Nephron (organoid): ENCODE results near the gene OPRM1.
A peak's percentile ranks its signal among the peaks of the same experiment; 100 is the strongest.

ENCODE experiments used
- H3K27ac Mint-ChIP-seq, 3 experiments: 2 replicates each; pipeline ENCODE4 v1.8.0; 2020; ENCODE audit warnings: mixed read lengths in 3 of 3, mild to moderate bottlenecking in 2 of 3, moderate library complexity in 1 of 3
- H3K27me3 Mint-ChIP-seq: 2 replicates; pipeline ENCODE4 v1.8.0; 2021; ENCODE audit warnings: low read depth, mild to moderate bottlenecking, moderate library complexity, mixed read lengths
- H3K36me3 Mint-ChIP-seq: 2 replicates; pipeline ENCODE4 v1.8.0; 2020; ENCODE audit warnings: low read depth, mixed read lengths
- H3K4me1 Mint-ChIP-seq: 2 replicates; pipeline ENCODE4 v1.8.0; 2020; ENCODE audit warnings: mixed read lengths
- H3K4me3 Mint-ChIP-seq, 3 experiments: 2 replicates each; pipeline ENCODE4 v1.8.0; 2020; ENCODE audit warnings: mild to moderate bottlenecking in 3 of 3, mixed read lengths in 3 of 3, moderate library complexity in 2 of 3
- H3K9me3 Mint-ChIP-seq: 2 replicates; pipeline ENCODE4 v1.8.0; 2020; ENCODE audit warnings: mixed read lengths
- CTCF ChIP-seq, 3 experiments: fragments of 200-600 bp; sonication (generic); IDR thresholded peaks; one replicate each; pipeline ENCODE4 v1.5.0; 2021; ENCODE audit warnings: antibody characterized with exemption in 3 of 3; ENCODE audit not compliant: unreplicated experiment in 3 of 3

The OPRM1 gene

GRCh38 chr6:154134471-154135147 is 95.6 kb downstream of the OPRM1 start:
- TF ChIP-seq CTCF (IDR thresholded peaks at IDR 0.05; ENCODE audit: unreplicated experiment in 3 of 3) = no peak
- Mint-ChIP-seq H3K27ac (no peak overlapping the region), H3K36me3 (no peaks in the 10 kb centered on the region), H3K4me1 (no peaks in the 10 kb centered on the region), H3K27me3 (peaks cover 4% of the 10 kb centered on the region), H3K9me3 (no peaks in the 10 kb centered on the region), H3K4me3 (no peak overlapping the region)

- H3K4me1 Mint-ChIP-seq = no peaks in the 10 kb centered on the region
- H3K27ac Mint-ChIP-seq = no peak overlapping the region
- no peaks in the 10 kb centered on the region for H3K9me3 Mint-ChIP-seq
- no peak for TF ChIP-seq CTCF (IDR thresholded peaks at IDR 0.05; ENCODE audit: unreplicated experiment in 3 of 3)
- no peaks in the 10 kb centered on the region for H3K36me3 Mint-ChIP-seq
- H3K4me3 Mint-ChIP-seq = no peak overlapping the region
- peaks cover 4% of the 10 kb centered on the region for H3K27me3 Mint-ChIP-seq
Observed at GRCh38 chr6:154138793-154139192, 99.8 kb downstream of the OPRM1 start.

- H3K4me3 Mint-ChIP-seq = no peak overlapping the region
- H3K27ac Mint-ChIP-seq = no peak overlapping the region
- no peaks in the 10 kb centered on the region for H3K4me1 Mint-ChIP-seq
- peaks cover 4% of the 10 kb centered on the region for H3K27me3 Mint-ChIP-seq
- H3K36me3 Mint-ChIP-seq = no peaks in the 10 kb centered on the region
- TF ChIP-seq CTCF (IDR thresholded peaks at IDR 0.05; ENCODE audit: unreplicated experiment in 3 of 3) = no peak
- no peaks in the 10 kb centered on the region for H3K9me3 Mint-ChIP-seq
Observed at GRCh38 chr6:154139892-154140291, 100.9 kb downstream of the OPRM1 start.

GRCh38 chr6:154140743-154141142 is 101.7 kb downstream of the OPRM1 start:
- no peak overlapping the region for H3K27ac Mint-ChIP-seq

GRCh38 chr6:154143753-154144152 is 104.7 kb downstream of the OPRM1 start:
- TF ChIP-seq CTCF (IDR thresholded peaks at IDR 0.05; ENCODE audit: unreplicated experiment in 3 of 3) = no peak
- Mint-ChIP-seq H3K27me3 (peaks cover 2% of the 10 kb centered on the region), H3K27ac (no peak overlapping the region)

More at GRCh38 chr6:154140743-154141142, 101.7 kb downstream of the OPRM1 start:
- Mint-ChIP-seq H3K4me1 (no peaks in the 10 kb centered on the region), H3K36me3 (no peaks in the 10 kb centered on the region), H3K4me3 (no peak overlapping the region), H3K27me3 (peaks cover 4% of the 10 kb centered on the region), H3K9me3 (no peaks in the 10 kb centered on the region)
- TF ChIP-seq CTCF (IDR thresholded peaks at IDR 0.05; ENCODE audit: unreplicated experiment in 3 of 3) = no peak

GRCh38 chr6:154154389-154154967 is 115.4 kb downstream of the OPRM1 start:
- peak overlapping the region in 1 of 3 experiments; percentile 72 for H3K27ac Mint-ChIP-seq
- no peak overlapping the region for H3K4me3 Mint-ChIP-seq
- H3K4me1 Mint-ChIP-seq = peaks cover 38% of the 10 kb centered on the region
- H3K9me3 Mint-ChIP-seq = peaks cover 8% of the 10 kb centered on the region
- H3K36me3 Mint-ChIP-seq = no peaks in the 10 kb centered on the region
- TF ChIP-seq CTCF (IDR thresholded peaks at IDR 0.05; ENCODE audit: unreplicated experiment in 3 of 3) = peak; percentile 74 to 85 (median 82)
- H3K27me3 Mint-ChIP-seq = peaks cover 5% of the 10 kb centered on the region

More at GRCh38 chr6:154143753-154144152, 104.7 kb downstream of the OPRM1 start:
- H3K36me3 Mint-ChIP-seq = no peaks in the 10 kb centered on the region
- H3K4me1 Mint-ChIP-seq = no peaks in the 10 kb centered on the region
- peaks cover 3% of the 10 kb centered on the region for H3K9me3 Mint-ChIP-seq
- no peak overlapping the region for H3K4me3 Mint-ChIP-seq
